AG04450 (cell line): ENCODE results near the gene TRAF3IP1. TPM values are rescaled to one million over a fixed set of nuclear protein-coding genes. Genes with fewer than 3 reads are reported as not detected.

Source experiments
- CTCF ChIA-PET: fragments of 300-600, 350-600 bp; formaldehyde crosslinking; extraction: SDS; loops from one replicate; lab custom pipeline; 2022; ENCODE audit warnings: antibody characterized with exemption, inconsistent platforms; lab: Charles Lee
- POLR2A ChIA-PET: fragments of 350-600 bp; formaldehyde crosslinking; extraction: SDS; loops from one replicate; lab custom pipeline; 2021; ENCODE audit warnings: antibody characterized with exemption, inconsistent platforms; lab: Yijun Ruan, JAX
- DNase-seq: peaks from one replicate; pipeline ENCODE4 v3.0.0-alpha.2; 2011; ENCODE audit warnings: low read depth, low spot score
- H3K27ac ChIP-seq: one replicate; pipeline ENCODE4 v1.5.1; 2012; ENCODE audit warnings: low read depth, low read length, control low read depth
- H3K27me3 ChIP-seq: one replicate; pipeline ENCODE4 v1.6.0; 2012; ENCODE audit warnings: low read length; ENCODE audit not compliant: control insufficient read depth, insufficient read depth
- H3K4me3 ChIP-seq: 2 replicates; pipeline ENCODE4 v1.5.1; 2011; ENCODE audit warnings: mild to moderate bottlenecking, low read depth, low read length, control low read depth
- H3K9me3 ChIP-seq: 2 replicates; pipeline ENCODE4 v1.5.1; 2012; ENCODE audit warnings: low read length; ENCODE audit not compliant: control insufficient read depth, insufficient read depth
- polyA plus RNA-seq: library from polyadenylated mRNA; depleted of rRNA; stranded (reverse); fragments of >200 nt; gene quantifications from 2 replicates; pipeline ENCODE4 v1.2.3, GENCODE V29; 2011
- TF ChIP-seq, protein P1 (sequence below): IDR thresholded peaks from 2 replicates; pipeline ENCODE4 v1.5.1; 2011; ENCODE audit warnings: low read depth, low read length, control low read depth, inconsistent platforms

Gene TRAF3IP1
- polyA plus RNA-seq, 1 experiment: 5.9 TPM

GRCh38 chr2:238285653-238286082 is 34.6 kb upstream of the TRAF3IP1 start:
- POLR2A ChIA-PET: no interaction called here
- Histone ChIP-seq H3K27me3 (no peaks in the 10 kb centered on the region), H3K27ac (peak overlapping the region; percentile 93), H3K9me3 (no peaks in the 10 kb centered on the region), H3K4me3 (peak overlapping the region; percentile 34)
- peak; percentile 85 for DNase-seq
- CTCF ChIA-PET: interaction anchor here (2.4 kb wide), 1 partner anchor 22 kb away, joined by 11 read pairs; no protein-coding TSS in a partner anchor
- TF ChIP-seq, protein P1, sequence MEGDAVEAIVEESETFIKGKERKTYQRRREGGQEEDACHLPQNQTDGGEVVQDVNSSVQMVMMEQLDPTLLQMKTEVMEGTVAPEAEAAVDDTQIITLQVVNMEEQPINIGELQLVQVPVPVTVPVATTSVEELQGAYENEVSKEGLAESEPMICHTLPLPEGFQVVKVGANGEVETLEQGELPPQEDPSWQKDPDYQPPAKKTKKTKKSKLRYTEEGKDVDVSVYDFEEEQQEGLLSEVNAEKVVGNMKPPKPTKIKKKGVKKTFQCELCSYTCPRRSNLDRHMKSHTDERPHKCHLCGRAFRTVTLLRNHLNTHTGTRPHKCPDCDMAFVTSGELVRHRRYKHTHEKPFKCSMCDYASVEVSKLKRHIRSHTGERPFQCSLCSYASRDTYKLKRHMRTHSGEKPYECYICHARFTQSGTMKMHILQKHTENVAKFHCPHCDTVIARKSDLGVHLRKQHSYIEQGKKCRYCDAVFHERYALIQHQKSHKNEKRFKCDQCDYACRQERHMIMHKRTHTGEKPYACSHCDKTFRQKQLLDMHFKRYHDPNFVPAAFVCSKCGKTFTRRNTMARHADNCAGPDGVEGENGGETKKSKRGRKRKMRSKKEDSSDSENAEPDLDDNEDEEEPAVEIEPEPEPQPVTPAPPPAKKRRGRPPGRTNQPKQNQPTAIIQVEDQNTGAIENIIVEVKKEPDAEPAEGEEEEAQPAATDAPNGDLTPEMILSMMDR: no peak

GRCh38 chr2:238286095-238286494 is 34.2 kb upstream of the TRAF3IP1 start:
- TF ChIP-seq, protein P1: no peak
- DNase-seq: no peak
- Histone ChIP-seq H3K9me3 (no peaks in the 10 kb centered on the region), H3K4me3 (peak overlapping the region; percentile 1; the same call in 1 of the 2 replicates), H3K27me3 (no peaks in the 10 kb centered on the region), H3K27ac (peak overlapping the region; percentile 93)
- CTCF ChIA-PET: interaction anchor here (2.4 kb wide), 1 partner anchor 23 kb away, joined by 11 read pairs; no protein-coding TSS in a partner anchor
- POLR2A ChIA-PET: no interaction called here

DNA sequence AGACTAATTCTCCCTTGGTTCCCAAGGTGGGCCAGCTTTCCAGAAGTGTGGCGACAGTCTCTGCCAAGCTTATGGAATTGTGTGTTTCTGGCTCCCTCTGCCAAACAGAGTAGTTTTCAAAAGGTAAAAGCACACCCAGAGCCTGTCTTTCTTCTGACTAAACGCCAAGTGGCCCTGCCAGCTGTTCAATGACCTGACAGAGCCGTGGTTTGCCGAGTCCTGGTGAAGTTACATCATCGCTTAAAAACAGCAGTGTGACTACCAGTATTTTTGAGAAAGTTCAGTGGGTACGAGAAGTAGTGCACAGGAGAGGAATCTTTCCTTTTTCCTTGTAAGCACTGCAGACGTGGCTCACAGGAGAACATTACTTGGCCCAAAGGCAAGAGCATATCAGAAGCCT is 33.8 kb upstream of the TRAF3IP1 start:
- H3K9me3 ChIP-seq: no peaks in the 10 kb centered on the region
- H3K27me3 ChIP-seq: no peaks in the 10 kb centered on the region
- peak overlapping the region; percentile 83 for H3K4me3 ChIP-seq
- peak overlapping the region; percentile 93 for H3K27ac ChIP-seq
- ChIA-PET CTCF (interaction anchor here (1.0 to 2.4 kb wide), 2 partner anchors 23 to 76 kb away, joined by 4 to 11 read pairs; no protein-coding TSS in a partner anchor), POLR2A (no interaction called here)
- peak; percentile 62 for DNase-seq
- TF ChIP-seq, protein P1: no peak

- H3K9me3 ChIP-seq: no peaks in the 10 kb centered on the region
- H3K27ac ChIP-seq: peak overlapping the region; percentile 93
- no peak for DNase-seq
- H3K4me3 ChIP-seq: peak overlapping the region; percentile 83
- ChIA-PET CTCF (interaction anchor here (0.9 to 2.4 kb wide), 3 partner anchors 24 to 307 kb away, joined by 3 to 11 read pairs (median 4); no protein-coding TSS in a partner anchor), POLR2A (no interaction called here)
- H3K27me3 ChIP-seq: no peaks in the 10 kb centered on the region
- TF ChIP-seq, protein P1: no peak
Observed at GRCh38 chr2:238286987-238287736, 33.2 kb upstream of the TRAF3IP1 start.
